ENCODE measurements around the gene WDR35. TPM values are rescaled to one million over a fixed set of nuclear protein-coding genes. Genes with fewer than 3 reads are reported as not detected.
"Not testable (repeated sequence)": the region's sequence is repeated elsewhere in the genome, so short reads cannot be mapped to it uniquely, and the experiment has no call there.

Gene WDR35
- total and polyA plus RNA-seq, 2 donors from 2014 or later: 6.0 to 21.2 TPM

DNA sequence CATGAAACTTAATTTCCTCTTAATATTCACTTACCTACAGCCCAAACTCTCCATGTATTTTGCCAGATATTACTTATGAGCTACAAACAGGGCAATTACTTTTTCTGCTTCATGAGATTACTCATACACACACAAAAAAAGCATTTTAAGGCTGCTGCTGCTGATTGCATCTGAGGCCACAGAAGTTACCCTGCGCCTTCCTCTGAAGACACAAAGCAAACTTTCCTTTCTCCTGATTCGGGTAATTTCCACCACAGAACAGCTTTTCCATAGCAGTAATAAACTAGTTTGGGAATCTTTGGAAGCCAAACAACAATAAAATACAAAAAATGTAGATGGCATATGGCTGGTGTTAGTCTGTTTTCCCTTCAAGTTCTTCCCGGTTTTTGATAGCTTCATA lies 94.4 kb downstream of the WDR35 start:
- no peaks in the 10 kb centered on the region for H3K9me3 ChIP-seq (ENCODE audit: control insufficient read depth in 2 of 3, insufficient read depth in 1 of 3, low read length in 3 of 3)
- H3K4me3 ChIP-seq (ENCODE audit: low read length in 3 of 3): no peak overlapping the region
- intact Hi-C loops (cut with DNase I): no loop called here
- no peak overlapping the region for H3K9ac ChIP-seq (ENCODE audit: low read length in 3 of 3)
- H3K27me3 ChIP-seq (ENCODE audit: control insufficient read depth, insufficient read depth, low read length): no peaks in the 10 kb centered on the region
- no peak overlapping the region for H3K27ac ChIP-seq (ENCODE audit: low read depth in 2 of 2, low read length in 2 of 2)
- H3K36me3 ChIP-seq (ENCODE audit: control insufficient read depth in 2 of 3, insufficient read depth in 3 of 3, low read length in 3 of 3): no peaks in the 10 kb centered on the region
- FAIRE-seq (no peak), DNase-seq (no peak)
- no peak for TF ChIP-seq CTCF (IDR thresholded peaks at IDR 0.05; ENCODE audit: borderline replicate concordance, extremely low read depth, insufficient read depth)
- peaks cover 3 to 10% (median 8%) of the 10 kb centered on the region in 3 donors for H3K4me1 ChIP-seq (ENCODE audit: control insufficient read depth in 2 of 3, insufficient read depth in 2 of 3, low read depth in 1 of 3, low read length in 3 of 3)

DNA sequence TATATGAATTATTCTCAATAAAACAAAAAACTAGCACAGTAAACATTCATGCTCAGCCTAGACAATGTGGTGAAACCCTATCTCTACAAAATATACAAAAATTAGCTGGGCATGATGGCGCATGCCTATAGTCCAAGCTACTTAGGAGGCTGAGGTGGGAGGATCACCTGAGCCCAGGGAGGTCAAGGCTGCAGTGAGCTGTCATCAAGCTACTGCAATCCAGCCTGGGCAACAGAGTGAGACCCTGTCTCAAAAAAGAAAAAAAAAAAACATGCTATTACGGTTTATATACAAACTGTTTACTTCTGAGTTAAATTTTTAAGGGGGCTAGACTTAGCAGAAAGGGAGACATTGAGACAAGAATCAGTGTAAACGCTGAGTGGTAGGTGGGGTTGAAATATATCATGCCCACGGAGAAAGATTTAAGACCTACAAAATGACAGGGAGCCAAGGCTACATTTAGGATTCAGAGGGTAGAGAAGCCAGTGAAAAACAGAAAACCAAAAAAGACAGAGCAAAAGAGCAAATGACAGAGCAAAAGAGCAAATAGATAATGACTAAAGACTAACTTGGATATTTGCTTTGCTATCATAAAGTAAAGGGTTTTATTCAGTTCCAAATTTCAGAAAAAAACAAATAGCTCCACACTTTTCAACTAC lies 95.6 kb downstream of the WDR35 start:
- FAIRE-seq: no peak

DNA sequence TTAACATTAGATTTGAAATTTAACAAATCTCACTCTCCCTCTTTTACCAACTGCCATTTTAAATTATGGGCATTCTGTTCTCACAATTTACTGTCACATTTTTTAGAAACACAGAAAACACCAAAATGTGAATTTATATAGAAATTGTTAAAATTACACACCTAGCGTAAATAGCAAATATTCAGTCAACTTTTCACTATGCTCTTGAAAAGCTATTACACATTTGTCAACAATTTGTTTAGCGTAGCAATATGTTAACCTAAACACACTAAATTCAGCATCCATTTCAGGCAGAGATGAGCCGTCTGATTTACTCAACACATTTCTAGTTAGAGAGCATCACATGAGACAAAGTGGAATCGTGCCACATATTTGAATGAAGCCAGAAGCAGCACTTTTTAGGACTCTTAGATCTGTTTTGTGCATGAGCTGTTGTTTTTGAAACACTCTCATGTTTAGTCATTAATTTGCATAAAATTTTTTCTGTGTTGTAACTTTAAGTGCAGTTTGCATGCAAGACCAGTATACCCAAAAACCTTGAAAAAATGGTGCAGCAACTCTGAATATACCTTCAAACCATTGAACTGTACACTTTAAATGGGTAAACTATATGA lies 96.3 kb downstream of the WDR35 start:
- Histone ChIP-seq H3K27me3 (ENCODE audit: control insufficient read depth, insufficient read depth, low read length) (no peaks in the 10 kb centered on the region), H3K36me3 (ENCODE audit: control insufficient read depth in 2 of 3, insufficient read depth in 3 of 3, low read length in 3 of 3) (no peaks in the 10 kb centered on the region), H3K4me3 (ENCODE audit: low read length in 3 of 3) (no peak overlapping the region), H3K27ac (ENCODE audit: low read depth in 2 of 2, low read length in 2 of 2) (no peak overlapping the region), H3K9ac (ENCODE audit: low read length in 3 of 3) (no peak overlapping the region), H3K9me3 (ENCODE audit: control insufficient read depth in 2 of 3, insufficient read depth in 1 of 3, low read length in 3 of 3) (no peaks in the 10 kb centered on the region), H3K4me1 (ENCODE audit: control insufficient read depth in 2 of 3, insufficient read depth in 2 of 3, low read depth in 1 of 3, low read length in 3 of 3) (peaks cover 0 to 2% (median 0%) of the 10 kb centered on the region in 3 donors)
- TF ChIP-seq CTCF (IDR thresholded peaks at IDR 0.05; ENCODE audit: borderline replicate concordance, extremely low read depth, insufficient read depth): no peak
- no peak for FAIRE-seq
- intact Hi-C loops (cut with DNase I): no loop called here
- DNase-seq: no peak

More for the DNA sequence above, 95.6 kb downstream of the WDR35 start:
- no peaks in the 10 kb centered on the region for H3K9me3 ChIP-seq (ENCODE audit: control insufficient read depth in 2 of 3, insufficient read depth in 1 of 3, low read length in 3 of 3)
- no peaks in the 10 kb centered on the region for H3K36me3 ChIP-seq (ENCODE audit: control insufficient read depth in 2 of 3, insufficient read depth in 3 of 3, low read length in 3 of 3)
- H3K9ac ChIP-seq (ENCODE audit: low read length in 3 of 3): no peak overlapping the region
- no peak for DNase-seq
- H3K27ac ChIP-seq (ENCODE audit: low read depth in 2 of 2, low read length in 2 of 2): no peak overlapping the region
- H3K4me1 ChIP-seq (ENCODE audit: control insufficient read depth in 2 of 3, insufficient read depth in 2 of 3, low read depth in 1 of 3, low read length in 3 of 3): peaks cover 0 to 3% (median 0%) of the 10 kb centered on the region in 3 donors
- no peak overlapping the region for H3K4me3 ChIP-seq (ENCODE audit: low read length in 3 of 3)
- no peaks in the 10 kb centered on the region for H3K27me3 ChIP-seq (ENCODE audit: control insufficient read depth, insufficient read depth, low read length)
- TF ChIP-seq CTCF (IDR thresholded peaks at IDR 0.05; ENCODE audit: borderline replicate concordance, extremely low read depth, insufficient read depth): no peak
- intact Hi-C loops (cut with DNase I): no loop called here

DNA sequence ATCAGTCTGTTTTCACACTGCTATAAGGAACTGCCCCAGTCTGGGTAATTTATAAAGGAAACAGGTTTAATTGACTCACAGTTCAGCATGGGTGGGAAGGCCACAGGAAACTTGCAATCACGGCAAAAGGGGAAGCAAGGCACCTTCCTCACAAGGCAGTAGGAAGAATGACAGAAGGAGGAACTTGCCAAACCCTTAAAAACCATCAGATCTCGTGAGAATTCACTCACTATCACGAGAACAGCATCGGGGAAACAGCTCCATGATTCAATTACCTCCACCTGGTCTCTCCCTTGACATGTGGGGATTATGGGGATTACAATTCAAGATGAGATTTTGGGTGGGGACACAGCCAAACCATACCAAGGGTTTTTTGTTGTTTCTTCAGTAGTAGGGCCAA lies 97.9 kb downstream of the WDR35 start:
- H3K27ac ChIP-seq (ENCODE audit: low read depth in 2 of 2, low read length in 2 of 2); FAIRE-seq; DNase-seq; H3K36me3 ChIP-seq (ENCODE audit: control insufficient read depth in 2 of 3, insufficient read depth in 3 of 3, low read length in 3 of 3); H3K4me3 ChIP-seq (ENCODE audit: low read length in 3 of 3); H3K4me1 ChIP-seq (ENCODE audit: control insufficient read depth in 2 of 3, insufficient read depth in 2 of 3, low read depth in 1 of 3, low read length in 3 of 3); H3K9ac ChIP-seq (ENCODE audit: low read length in 3 of 3); intact Hi-C loops (cut with DNase I); H3K9me3 ChIP-seq (ENCODE audit: control insufficient read depth in 2 of 3, insufficient read depth in 1 of 3, low read length in 3 of 3); H3K27me3 ChIP-seq (ENCODE audit: control insufficient read depth, insufficient read depth, low read length): not testable (repeated sequence)
